ENCODE results near the gene PRAF2.
A peak's percentile ranks its signal among the peaks of the same experiment; 100 is the strongest.

The PRAF2 gene, protein sequence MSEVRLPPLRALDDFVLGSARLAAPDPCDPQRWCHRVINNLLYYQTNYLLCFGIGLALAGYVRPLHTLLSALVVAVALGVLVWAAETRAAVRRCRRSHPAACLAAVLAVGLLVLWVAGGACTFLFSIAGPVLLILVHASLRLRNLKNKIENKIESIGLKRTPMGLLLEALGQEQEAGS

DNA sequence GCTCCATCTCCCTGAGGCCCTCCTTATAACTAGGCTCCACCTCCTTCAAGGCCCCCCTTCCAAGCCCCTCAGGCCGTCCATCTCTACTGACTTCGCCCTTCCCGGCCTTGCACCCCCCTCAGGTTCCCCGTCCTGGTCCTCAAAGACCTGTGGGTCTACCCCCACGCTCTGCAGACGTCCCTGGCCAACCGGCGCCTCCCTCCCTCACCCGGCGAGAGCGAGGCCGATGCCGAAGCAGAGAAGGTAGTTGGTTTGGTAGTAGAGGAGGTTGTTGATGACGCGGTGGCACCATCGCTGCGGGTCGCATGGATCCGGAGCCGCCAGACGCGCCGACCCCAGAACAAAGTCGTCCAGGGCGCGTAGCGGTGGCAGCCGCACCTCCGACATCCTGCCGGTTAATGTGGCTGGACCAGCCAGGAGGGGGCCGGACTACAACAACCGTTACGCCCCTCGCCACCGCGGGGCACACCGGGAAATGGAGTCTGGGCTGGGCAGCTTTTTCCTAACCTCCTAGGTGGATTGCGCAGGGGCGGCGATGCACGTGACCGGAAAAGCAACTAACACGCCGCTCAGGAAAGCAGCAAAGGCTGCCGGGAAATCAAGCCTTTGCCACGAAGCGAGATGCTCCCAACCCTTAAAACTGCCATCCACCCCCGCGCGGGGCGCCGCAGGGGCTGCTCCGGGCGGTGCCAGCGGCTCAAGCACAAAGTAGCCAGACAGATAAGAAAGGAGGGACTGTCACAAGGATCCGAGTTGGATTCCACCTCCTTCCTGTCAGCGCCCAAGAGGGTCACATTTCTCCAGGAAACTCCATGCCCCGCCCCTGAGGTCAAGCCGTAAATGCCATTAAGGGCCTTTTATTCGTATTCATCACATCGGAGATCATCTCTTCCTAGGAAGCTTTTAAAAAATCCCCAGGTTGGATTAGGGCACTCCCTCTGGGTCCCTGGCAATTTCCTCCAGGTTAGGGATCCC lies at the start of gene PRAF2:
PRAF2 (minus strand) TSS at position 402 of the 975 bp plus-strand sequence; CDS start at position 387, 15 bp downstream.
- ATAC-seq (replicated peaks; ENCODE audit: extremely low read depth, poor library complexity, severe bottlenecking) (peak; percentile 94), DNase-seq (ENCODE audit: low spot score in 2 of 2) (peak; percentile 68 to 86)
- Mint-ChIP-seq H3K27me3 (no peaks in the 10 kb centered on the region), H3K36me3 (ENCODE audit: insufficient read depth) (peaks cover 12% of the 10 kb centered on the region), H3K4me1 (peaks cover 18% of the 10 kb centered on the region), H3K4me3 (peak within 1 kb of the TSS; percentile 84), H3K9me3 (no peaks in the 10 kb centered on the region), H3K27ac (ENCODE audit: low read depth) (peak within 1 kb of the TSS; percentile 96)

DNA sequence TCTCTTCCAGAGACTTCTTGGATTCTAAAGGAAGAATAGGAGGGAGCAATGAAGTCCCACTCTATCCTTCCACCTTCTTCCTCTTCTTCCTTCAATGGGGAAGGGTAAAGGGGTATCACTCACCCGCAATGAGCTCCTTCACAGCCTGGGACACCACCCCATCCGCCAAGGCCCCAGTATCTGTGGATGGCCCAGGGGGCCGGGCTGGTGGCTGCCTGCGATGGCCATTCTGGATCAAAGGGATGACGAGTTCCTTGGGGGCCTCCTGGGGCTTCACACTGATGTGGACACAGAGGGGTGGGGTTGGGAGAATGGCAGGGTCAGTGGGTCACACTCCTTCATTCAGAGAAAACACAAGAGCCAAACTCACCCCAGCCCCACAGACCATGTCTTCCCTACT lies 48.7 kb upstream of the PRAF2 start:
- Mint-ChIP-seq H3K27me3 (no peaks in the 10 kb centered on the region), H3K4me1 (peaks cover 20% of the 10 kb centered on the region), H3K36me3 (ENCODE audit: insufficient read depth) (peaks cover 21% of the 10 kb centered on the region), H3K4me3 (peak overlapping the region; percentile 97), H3K27ac (ENCODE audit: low read depth) (peak overlapping the region; percentile 95), H3K9me3 (no peaks in the 10 kb centered on the region)
- DNase-seq (ENCODE audit: low spot score in 2 of 2) (no peak), ATAC-seq (replicated peaks; ENCODE audit: extremely low read depth, poor library complexity, severe bottlenecking) (no peak)

DNA sequence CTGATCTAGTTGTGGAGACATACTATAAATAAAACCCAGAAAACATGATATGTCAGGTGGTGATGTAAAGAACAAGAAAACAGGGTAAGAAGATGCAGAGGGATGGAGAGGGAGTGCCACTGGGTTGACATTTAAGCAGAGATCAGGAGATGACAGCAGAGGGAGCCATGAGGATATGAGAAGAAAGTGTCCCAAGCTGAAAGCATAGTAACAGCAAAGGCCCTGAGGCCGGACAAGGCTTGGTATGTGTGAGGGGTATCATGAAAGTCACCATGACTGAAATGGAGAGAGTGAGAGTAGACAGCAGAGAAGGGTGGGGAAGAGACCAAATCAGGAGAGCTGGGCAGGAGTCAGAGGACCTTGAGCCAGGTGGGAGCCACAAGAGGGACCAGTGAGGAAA lies 46.3 kb upstream of the PRAF2 start:
- ATAC-seq (replicated peaks; ENCODE audit: extremely low read depth, poor library complexity, severe bottlenecking) = no peak
- Mint-ChIP-seq H3K36me3 (ENCODE audit: insufficient read depth) (peaks cover 32% of the 10 kb centered on the region), H3K27me3 (no peaks in the 10 kb centered on the region), H3K27ac (ENCODE audit: low read depth) (no peak overlapping the region), H3K9me3 (no peaks in the 10 kb centered on the region), H3K4me3 (peak overlapping the region; percentile 42), H3K4me1 (peaks cover 33% of the 10 kb centered on the region)
- no peak for DNase-seq (ENCODE audit: low spot score in 2 of 2)

DNA sequence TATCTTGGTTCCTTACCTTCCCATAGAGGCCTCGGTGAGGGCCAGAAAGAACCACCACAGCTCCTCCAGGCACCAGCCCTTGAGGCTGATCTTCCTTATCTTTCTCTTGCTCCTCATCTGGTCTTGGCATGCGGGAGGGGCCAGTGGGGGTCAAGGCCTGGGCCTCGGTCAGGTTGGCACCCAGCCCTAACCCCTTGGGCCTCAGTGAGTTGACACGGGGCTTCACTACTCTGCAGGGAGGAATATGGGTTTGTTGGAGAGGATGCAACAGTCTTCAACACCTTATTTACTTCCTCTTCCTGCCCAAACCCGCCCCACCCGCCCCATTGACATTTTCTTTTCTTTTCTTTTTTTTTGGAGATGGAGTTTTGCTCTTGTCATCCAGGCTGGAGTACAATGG lies 43.8 kb upstream of the PRAF2 start:
- no peak for DNase-seq (ENCODE audit: low spot score in 2 of 2)
- peaks cover 22% of the 10 kb centered on the region for H3K4me1 Mint-ChIP-seq
- H3K9me3 Mint-ChIP-seq = no peaks in the 10 kb centered on the region
- no peaks in the 10 kb centered on the region for H3K27me3 Mint-ChIP-seq
- ATAC-seq (replicated peaks; ENCODE audit: extremely low read depth, poor library complexity, severe bottlenecking) = no peak
- H3K4me3 Mint-ChIP-seq = peak overlapping the region; percentile 81
- peak overlapping the region; percentile 92 for H3K27ac Mint-ChIP-seq (ENCODE audit: low read depth)
- peaks cover 34% of the 10 kb centered on the region for H3K36me3 Mint-ChIP-seq (ENCODE audit: insufficient read depth)

DNA sequence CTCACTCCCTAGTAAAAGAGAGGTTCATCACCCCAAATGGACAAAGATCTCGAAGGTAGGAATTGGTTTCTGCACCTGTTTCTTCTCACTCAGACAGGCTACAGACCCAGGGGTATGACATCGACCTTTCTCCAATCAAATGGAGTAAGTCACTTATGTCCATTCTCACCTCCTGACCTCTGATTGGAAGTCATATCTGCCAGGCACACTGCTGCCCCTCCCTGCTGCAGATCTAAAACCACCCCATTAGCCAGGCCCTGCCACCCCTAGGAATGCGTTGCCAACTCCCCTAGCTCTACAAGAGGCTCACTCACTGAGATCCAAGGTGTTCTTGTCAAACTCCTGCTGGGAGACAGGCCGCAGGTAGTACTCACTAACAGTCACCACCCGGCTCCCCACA lies 42.9 kb upstream of the PRAF2 start:
- Mint-ChIP-seq H3K27ac (ENCODE audit: low read depth) (peak overlapping the region; percentile 92), H3K27me3 (no peaks in the 10 kb centered on the region), H3K4me1 (peaks cover 22% of the 10 kb centered on the region), H3K9me3 (no peaks in the 10 kb centered on the region), H3K4me3 (peak overlapping the region; percentile 81), H3K36me3 (ENCODE audit: insufficient read depth) (peaks cover 38% of the 10 kb centered on the region)
- DNase-seq (ENCODE audit: low spot score in 2 of 2) = no peak
- ATAC-seq (replicated peaks; ENCODE audit: extremely low read depth, poor library complexity, severe bottlenecking) = no peak

DNA sequence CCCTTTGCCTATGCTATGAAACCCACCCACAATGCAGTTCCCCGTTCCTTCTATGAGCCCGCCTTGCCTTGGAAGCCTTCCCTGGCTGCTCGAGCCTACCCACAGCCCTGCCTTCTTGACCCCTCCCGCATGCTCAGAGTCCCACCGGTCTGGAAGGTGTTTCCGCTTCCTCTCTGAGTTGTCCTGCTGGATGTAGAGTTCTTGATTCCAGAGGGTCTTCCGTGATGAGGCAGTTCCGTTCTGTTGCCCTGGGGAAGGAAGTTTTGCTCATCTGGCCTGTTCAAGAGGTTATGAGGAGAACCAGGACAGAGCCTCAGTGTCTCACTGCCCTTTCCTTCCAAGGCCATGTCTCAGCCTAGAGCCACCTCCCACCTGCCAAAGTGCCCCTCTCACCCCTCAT lies 42.3 kb upstream of the PRAF2 start:
- Mint-ChIP-seq H3K9me3 (no peaks in the 10 kb centered on the region), H3K27ac (ENCODE audit: low read depth) (peak overlapping the region; percentile 92), H3K4me3 (peak overlapping the region; percentile 81), H3K36me3 (ENCODE audit: insufficient read depth) (peaks cover 39% of the 10 kb centered on the region), H3K4me1 (peaks cover 22% of the 10 kb centered on the region), H3K27me3 (no peaks in the 10 kb centered on the region)
- DNase-seq (ENCODE audit: low spot score in 2 of 2) (no peak), ATAC-seq (replicated peaks; ENCODE audit: extremely low read depth, poor library complexity, severe bottlenecking) (no peak)

DNA sequence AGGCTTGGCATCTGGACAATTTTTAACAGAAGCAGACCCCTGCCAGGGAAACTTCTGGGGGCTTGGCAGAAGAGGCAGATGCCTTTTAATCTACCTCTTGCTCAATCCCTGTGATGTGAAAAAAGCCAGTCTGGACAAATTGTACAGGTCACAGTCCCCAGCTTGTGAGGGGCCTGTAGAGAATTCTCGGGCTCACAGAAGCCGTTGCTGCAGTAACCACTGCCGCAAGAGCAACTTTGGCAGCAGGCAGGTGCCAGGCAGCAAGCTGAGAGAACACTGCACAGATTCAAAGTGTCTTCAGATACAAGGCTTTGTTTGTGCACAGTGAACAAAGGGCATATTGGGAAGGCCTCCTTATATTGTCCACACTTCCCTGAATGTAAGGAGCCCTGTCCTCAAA lies 38.0 kb upstream of the PRAF2 start:
- H3K4me1 Mint-ChIP-seq = peaks cover 8% of the 10 kb centered on the region
- no peak for DNase-seq (ENCODE audit: low spot score in 2 of 2)
- no peak overlapping the region for H3K27ac Mint-ChIP-seq (ENCODE audit: low read depth)
- ATAC-seq (replicated peaks; ENCODE audit: extremely low read depth, poor library complexity, severe bottlenecking) = no peak
- H3K4me3 Mint-ChIP-seq = no peak overlapping the region
- H3K27me3 Mint-ChIP-seq = no peaks in the 10 kb centered on the region
- H3K9me3 Mint-ChIP-seq = no peaks in the 10 kb centered on the region
- peaks cover 39% of the 10 kb centered on the region for H3K36me3 Mint-ChIP-seq (ENCODE audit: insufficient read depth)

DNA sequence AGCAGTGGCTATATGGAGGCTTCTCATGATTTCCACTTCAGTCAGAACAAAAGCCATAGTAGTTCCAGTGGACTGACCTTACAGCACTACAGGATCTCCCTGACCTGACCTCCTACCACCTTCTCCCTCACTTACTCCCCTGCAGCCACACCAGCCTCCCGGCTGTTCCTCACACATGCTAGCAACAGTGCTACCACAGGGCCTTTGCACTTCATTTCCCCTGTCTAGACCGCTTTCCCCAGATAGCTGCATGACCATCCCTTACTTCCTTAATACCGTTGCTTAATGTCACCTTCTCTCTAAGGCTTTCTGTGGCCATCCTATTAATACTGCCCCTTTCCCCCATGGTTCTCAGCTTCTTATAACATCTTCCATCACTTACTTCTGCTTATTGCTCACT lies 36.6 kb upstream of the PRAF2 start:
- no peak for DNase-seq (ENCODE audit: low spot score in 2 of 2)
- Mint-ChIP-seq H3K4me1 (no peaks in the 10 kb centered on the region), H3K9me3 (no peaks in the 10 kb centered on the region), H3K4me3 (no peak overlapping the region), H3K27me3 (no peaks in the 10 kb centered on the region), H3K27ac (ENCODE audit: low read depth) (no peak overlapping the region), H3K36me3 (ENCODE audit: insufficient read depth) (peaks cover 32% of the 10 kb centered on the region)
- no peak for ATAC-seq (replicated peaks; ENCODE audit: extremely low read depth, poor library complexity, severe bottlenecking)

DNA sequence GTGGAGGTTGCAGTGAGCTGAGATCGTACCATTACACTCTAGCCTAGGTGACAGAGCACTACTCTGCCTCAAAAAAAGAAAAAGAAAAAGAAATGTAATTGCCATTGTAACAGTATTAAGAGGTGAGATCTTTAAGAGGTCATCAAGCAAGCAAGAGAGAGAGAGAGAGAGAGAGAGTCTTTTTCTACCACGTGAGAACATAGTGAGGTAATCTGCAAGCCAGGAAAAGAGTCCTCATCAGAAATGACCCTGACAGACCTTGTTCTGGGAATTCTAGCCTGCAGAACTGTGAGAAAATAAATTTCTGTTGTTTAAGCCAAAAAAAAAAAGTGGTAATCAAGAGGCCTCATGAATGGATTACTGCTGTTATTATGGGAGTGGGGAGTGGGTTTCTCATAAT lies 34.8 kb upstream of the PRAF2 start:
- ATAC-seq (replicated peaks; ENCODE audit: extremely low read depth, poor library complexity, severe bottlenecking) (no peak), DNase-seq (ENCODE audit: low spot score in 2 of 2) (no peak)
- Mint-ChIP-seq H3K9me3 (no peaks in the 10 kb centered on the region), H3K4me3 (no peak overlapping the region), H3K27me3 (no peaks in the 10 kb centered on the region), H3K4me1 (no peaks in the 10 kb centered on the region), H3K27ac (ENCODE audit: low read depth) (no peak overlapping the region), H3K36me3 (ENCODE audit: insufficient read depth) (peaks cover 29% of the 10 kb centered on the region)

DNA sequence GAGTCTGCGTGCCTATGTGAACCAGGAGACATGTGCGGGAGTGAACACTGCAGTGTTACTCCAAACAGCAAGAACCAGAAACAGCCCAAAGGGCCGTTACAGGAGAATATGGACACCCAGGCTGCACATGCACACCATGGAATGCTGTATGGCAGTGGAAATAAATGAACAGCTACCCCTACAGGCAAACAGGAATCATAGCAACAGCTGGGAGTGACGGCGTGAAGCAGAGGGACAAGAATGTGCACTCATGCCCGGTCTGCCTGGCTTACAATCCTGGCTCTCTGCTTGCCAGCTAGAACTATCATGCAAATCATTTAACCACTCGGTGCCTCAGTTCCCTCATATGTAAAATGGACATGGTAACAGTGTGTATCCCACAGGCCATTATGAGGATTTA lies 33.1 kb upstream of the PRAF2 start:
- no peak overlapping the region for H3K27ac Mint-ChIP-seq (ENCODE audit: low read depth)
- H3K9me3 Mint-ChIP-seq = no peaks in the 10 kb centered on the region
- no peaks in the 10 kb centered on the region for H3K27me3 Mint-ChIP-seq
- H3K4me3 Mint-ChIP-seq = no peak overlapping the region
- DNase-seq (ENCODE audit: low spot score in 2 of 2) (no peak), ATAC-seq (replicated peaks; ENCODE audit: extremely low read depth, poor library complexity, severe bottlenecking) (no peak)
- H3K36me3 Mint-ChIP-seq (ENCODE audit: insufficient read depth) = peaks cover 20% of the 10 kb centered on the region
- H3K4me1 Mint-ChIP-seq = no peaks in the 10 kb centered on the region

DNA sequence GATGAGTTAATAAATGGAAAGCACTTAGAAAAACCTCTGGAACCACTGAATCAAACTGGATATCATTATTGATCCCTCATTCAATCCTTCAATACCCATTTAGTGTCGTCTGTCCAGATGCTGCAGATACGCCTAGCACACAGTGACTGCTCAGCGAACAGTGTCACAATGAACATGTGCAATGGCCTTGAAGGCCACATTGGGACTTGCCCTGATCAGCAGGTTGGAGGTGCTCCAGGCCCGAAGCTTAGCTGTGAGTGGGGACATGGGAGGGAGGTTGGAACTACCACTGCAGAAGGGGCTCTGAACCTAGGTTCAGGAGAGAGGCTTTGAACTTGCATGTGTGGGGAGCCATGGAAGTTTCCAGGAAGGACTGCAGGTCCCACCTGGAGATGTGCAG lies 32.5 kb upstream of the PRAF2 start:
- Mint-ChIP-seq H3K27ac (ENCODE audit: low read depth) (no peak overlapping the region), H3K4me3 (no peak overlapping the region), H3K9me3 (no peaks in the 10 kb centered on the region), H3K27me3 (no peaks in the 10 kb centered on the region), H3K4me1 (peaks cover 3% of the 10 kb centered on the region), H3K36me3 (ENCODE audit: insufficient read depth) (peaks cover 16% of the 10 kb centered on the region)
- DNase-seq (ENCODE audit: low spot score in 2 of 2) = no peak
- no peak for ATAC-seq (replicated peaks; ENCODE audit: extremely low read depth, poor library complexity, severe bottlenecking)

DNA sequence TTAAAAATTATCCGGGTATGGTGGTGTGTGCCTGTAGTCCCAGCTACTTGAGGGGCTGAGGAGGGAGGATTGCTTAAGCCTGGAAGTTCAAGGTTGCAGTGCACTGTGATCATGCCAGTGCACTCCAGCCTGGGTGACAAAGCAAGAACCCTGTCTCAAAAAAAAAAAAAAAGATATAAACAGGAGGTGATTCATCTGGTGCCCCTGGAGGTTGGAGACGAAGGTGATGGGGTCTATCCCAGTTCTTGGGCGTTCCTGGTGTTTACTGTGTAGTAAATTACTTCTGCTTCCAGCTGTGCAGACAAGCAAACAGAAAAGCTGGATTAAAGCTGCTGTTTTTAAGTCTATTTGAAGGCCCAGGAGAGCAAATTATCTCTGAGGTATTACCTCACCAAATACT lies 29.8 kb upstream of the PRAF2 start:
- Mint-ChIP-seq H3K36me3 (ENCODE audit: insufficient read depth) (peaks cover 20% of the 10 kb centered on the region), H3K27me3 (no peaks in the 10 kb centered on the region), H3K9me3 (no peaks in the 10 kb centered on the region), H3K4me1 (peaks cover 8% of the 10 kb centered on the region), H3K4me3 (no peak overlapping the region), H3K27ac (ENCODE audit: low read depth) (no peak overlapping the region)
- no peak for ATAC-seq (replicated peaks; ENCODE audit: extremely low read depth, poor library complexity, severe bottlenecking)
- no peak for DNase-seq (ENCODE audit: low spot score in 2 of 2)

DNA sequence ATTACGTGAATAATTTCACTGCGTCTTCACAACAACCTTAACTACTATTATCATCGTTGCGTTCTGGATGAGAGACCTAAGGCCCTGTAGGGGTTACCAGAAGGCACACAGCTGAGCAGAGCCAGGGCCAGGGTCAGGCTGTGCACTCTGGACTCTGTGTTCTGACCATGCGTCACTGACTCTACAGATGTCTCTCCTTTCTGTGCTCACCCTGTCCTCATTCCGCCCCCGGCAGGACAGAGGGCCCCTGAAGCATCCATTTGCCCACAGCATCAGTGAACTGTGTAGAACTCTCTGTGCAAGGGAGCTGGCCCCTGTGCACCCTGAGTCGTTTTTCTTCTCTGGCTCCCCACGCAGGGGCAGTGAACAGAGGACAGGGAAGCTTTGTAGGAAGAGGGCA lies 28.4 kb upstream of the PRAF2 start:
- Mint-ChIP-seq H3K4me1 (peaks cover 8% of the 10 kb centered on the region), H3K9me3 (no peaks in the 10 kb centered on the region), H3K36me3 (ENCODE audit: insufficient read depth) (peaks cover 12% of the 10 kb centered on the region), H3K27me3 (no peaks in the 10 kb centered on the region), H3K27ac (ENCODE audit: low read depth) (no peak overlapping the region), H3K4me3 (peak overlapping the region; percentile 79)
- ATAC-seq (replicated peaks; ENCODE audit: extremely low read depth, poor library complexity, severe bottlenecking) = no peak
- DNase-seq (ENCODE audit: low spot score in 2 of 2) = no peak
